GM15510 (cell line): ENCODE data around the gene RYR3.

ENCODE experiments used
- POLR2A ChIP-seq: IDR thresholded peaks from 3 replicates; pipeline ENCODE4 v1.6.1; 2011; ENCODE audit warnings: borderline replicate concordance; ENCODE audit not compliant: insufficient read length; ENCODE audit errors: extremely low read depth

The RYR3 gene

DNA sequence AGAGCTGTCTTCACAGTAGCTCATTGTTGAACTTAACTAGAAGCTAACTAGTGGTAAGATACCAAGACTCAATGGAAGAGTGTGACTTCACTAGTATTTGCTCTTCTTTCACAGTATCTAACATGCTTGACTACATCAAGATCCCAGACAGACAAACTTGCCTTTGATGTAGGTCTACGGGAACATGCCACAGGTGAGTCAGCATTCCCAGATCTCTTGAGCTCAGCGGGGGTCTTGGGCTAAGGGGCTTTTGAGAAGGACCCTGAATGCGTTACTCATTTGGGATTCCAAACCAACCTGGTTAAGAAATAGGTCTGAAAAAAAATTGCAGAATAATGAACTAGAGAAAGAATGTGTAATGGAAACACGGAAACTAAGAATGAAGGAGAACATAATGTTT lies 222.4 kb downstream of the RYR3 start:
- no peak for TF ChIP-seq POLR2A

DNA sequence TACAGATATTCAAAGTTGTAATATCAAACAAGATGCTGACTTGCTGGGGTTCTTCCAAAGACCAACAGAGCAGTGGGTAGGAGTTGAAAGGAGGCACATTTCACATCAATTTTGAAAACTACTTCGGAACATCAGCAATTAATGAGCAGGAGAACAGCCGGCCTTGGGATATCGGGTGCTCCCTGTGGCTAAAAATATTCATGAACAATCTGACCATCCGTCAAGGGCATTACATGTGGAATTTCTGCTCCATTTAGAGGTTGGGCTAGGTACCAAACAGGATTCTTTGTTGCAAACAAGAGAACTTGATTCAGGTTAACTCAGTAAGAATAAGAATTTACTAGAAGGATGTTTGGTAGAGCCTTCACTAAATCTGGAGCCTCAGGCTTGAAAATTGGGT lies 223.9 kb downstream of the RYR3 start:
- no peak for TF ChIP-seq POLR2A

DNA sequence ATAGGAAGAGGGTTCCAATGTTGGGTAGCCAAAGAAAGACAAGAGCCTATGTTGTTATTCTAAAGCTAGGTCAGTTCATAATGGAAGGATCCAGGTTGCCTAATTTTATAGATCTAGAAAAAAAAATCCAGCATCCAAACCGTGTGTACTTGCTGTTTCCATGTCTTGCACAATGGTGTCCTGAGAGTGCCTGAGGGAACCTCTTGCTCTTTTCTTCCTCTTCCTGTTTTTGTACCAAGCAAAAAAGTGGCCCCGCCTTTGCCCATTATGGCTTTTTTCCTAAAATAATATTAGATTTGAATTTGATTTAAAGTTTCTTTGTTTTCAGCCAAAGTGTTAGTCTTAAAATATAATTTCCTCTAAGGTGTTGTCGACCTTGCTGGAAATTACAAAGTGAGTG lies 224.4 kb downstream of the RYR3 start:
- TF ChIP-seq POLR2A = no peak

DNA sequence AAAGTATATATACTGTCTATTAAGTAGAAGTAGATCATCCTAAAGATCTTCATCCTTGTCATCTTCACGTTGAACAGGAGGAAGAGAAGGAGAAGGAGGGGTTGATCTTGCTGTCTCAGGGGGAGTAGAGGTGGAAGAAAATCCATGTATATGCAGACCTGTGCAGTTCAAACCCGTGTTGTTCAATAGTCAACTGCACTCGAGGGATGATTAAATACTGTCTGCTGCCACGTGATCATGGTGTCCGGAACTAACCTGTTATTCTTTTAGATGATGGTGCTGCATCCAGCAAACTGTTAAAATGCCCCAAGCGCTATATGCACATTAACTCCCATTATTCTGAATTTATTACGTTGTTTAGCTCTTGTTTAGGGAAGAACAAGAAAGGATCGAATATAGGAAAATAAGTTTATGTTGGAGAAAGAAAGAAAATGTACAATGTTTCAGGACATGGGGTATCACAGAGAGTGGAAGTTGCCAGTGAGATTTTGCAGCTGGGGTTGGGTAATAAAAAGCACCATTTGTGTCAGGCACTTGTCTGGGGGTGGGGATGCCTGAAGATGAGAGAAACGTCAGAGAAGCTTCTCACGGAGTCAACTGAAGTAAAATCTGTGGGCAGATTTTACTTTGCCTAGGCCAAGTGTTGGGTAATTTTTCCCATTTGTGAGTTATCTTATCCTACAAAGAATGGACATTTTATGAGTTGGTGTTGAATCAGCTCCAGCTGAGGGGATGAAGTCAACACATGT lies 229.2 kb downstream of the RYR3 start:
- no peak for TF ChIP-seq POLR2A

DNA sequence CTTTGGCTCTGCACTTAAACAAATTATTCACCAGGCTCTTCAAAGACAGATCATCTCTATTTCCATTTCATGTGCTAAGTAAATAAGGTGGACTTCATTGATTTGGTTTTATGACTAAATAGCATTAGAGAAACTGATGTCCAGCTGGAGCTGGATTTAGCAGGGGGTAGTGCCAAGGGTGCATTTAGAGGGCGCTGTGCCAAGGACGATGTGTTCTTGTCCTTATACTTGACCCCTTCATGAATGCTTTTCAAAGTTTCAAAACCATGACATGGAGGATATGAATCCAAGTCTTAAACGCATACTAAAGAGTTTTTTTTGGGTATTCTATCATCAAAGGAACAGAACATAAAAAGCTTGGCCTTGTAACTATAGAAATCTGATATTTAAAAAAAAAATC lies 233.2 kb downstream of the RYR3 start:
- TF ChIP-seq POLR2A = no peak

DNA sequence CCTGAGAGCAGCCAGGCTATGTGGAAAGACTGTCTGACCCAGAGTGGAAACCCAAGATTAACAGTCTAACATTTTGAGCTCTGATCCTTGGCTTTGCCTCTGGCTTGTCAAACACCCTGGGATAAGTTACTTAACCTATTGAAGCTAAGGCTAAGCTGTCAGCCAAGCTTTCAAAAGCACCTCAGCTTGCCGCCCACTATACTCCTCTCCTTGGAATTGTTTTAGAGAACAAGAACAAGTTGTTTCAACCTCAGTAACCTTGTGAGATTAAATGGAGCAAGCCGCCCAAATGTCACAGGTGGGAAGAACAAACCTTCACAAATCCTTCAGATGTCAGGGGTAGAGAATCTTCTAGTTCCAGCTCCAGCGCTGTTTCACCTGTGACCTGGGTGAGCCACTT lies 235.1 kb downstream of the RYR3 start:
- no peak for TF ChIP-seq POLR2A

DNA sequence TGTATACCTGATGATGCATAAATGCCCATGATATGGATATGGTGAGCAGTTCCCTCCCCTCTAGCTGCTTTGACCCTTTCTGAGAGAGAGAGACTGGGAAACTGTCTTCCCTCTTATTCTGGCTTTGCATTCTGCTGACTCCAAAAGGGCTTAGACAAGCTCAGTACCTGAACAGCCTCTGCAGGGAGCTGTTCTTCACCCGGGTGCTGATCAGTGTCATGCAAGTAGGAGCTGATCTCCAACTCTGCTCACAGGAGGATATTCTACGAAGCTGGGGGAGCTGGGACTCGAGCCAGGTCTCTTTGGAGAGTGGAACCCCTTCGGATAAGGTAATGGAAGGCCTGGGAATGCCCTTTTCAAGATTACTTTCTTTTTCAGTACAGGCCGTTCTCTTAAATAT lies 237.1 kb downstream of the RYR3 start:
- TF ChIP-seq POLR2A = no peak

DNA sequence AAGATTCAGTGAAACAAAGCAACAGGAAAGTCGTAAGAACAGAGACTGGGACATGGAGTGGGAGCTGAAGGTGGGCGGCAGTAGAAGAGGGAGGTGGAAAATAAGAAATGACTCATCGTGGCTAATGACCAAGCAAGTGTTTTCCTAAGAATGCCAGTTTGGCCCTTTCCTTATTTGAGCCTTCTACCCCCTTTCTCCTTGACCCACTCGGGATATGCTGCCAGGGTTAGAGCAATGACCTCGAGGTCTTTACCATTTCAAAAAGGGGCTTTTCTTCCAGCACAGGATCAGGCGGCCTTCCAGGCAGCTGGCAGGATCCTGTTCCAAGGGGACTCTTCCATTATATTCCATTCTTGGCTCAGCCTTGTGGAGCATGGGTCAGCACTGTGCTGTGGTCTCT lies 241.1 kb downstream of the RYR3 start:
- TF ChIP-seq POLR2A = no peak

DNA sequence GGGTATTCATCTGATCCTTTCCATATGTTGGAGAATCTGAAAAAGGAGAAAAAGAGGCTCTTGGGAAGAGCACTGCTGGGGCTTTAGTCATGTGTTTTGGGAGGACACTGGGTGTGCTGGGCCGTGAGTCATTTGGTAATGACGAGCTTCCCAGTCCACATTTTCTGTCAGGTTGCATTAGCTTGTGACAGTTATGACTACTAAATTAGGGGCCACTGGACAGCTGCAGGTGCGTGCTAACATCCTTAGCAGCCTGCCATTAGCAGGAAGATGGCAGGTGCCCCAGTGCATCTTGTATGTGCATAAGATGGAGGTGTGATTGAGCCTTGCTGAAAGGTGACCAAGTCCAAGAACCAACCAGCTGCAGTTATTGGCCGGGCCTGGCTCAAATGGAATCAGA lies 242.4 kb downstream of the RYR3 start:
- TF ChIP-seq POLR2A = no peak

DNA sequence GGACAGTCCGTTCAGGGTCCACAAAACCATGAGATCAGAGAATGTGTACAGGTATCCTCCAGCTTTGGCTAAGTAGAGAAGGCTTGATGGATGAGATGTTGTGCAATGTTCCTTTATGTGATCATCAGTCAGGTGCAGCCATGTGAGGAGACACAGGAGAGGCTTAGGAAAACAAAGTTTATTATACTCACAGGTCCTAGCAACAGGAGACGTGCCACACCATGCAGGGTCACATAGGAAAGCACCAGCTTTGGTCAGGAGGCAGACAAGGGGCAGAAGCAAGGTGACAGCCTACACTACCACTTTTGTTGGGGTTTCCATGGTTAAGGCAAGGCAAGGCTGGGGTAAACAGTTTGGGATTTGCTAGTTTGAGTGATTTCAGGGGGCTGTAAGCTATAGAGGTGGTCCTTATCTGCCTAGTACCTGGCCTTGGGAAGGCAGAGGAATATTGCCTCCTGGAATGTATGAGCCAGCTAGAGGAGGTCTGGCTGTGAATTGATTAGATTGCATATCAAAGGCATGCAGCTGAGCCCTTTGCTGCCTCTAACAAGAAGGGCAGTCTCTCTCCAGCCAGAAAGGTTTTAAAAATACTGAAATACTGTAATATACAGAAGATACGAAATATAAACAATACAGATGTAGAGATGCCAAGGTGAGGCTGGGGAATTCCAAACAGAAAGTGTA lies 248.6 kb downstream of the RYR3 start:
- no peak for TF ChIP-seq POLR2A

DNA sequence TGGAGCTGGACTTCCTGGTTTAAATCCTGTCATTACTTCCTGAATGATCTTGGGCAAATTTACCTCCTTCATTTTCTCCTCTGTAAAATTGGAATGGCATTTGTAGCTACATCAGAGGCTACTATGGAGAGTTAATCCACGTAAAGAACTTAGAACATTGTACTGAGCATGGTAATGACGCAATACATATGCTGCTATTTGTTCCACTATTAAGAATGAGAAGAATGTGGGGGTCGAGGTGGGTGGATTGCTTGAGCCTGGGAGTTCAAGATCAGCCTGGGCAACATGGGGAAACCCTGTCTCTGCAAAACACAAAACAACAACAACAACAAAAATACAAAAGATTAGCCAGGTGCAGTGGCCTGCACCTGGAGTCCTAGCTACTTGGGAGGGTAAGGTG lies 250.6 kb downstream of the RYR3 start:
- TF ChIP-seq POLR2A = no peak

DNA sequence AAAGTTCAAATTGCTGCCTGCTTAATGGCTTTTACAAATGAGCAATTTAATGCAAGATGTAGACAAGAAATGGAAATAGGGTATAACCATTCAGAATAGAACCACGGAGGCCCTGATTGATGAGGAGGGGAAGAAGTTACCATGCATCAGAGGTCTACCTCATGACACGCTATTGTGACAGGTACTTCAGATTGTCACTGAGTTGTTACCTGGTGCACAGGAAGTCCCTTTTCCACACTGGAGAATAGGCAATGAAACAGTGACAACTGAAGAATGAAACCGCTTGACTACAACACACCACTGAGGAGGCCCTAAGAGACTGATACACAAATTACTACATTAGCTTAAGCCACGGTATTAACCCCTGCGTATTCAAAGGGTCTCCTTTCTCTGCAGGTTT lies 251.2 kb downstream of the RYR3 start:
- TF ChIP-seq POLR2A = no peak

DNA sequence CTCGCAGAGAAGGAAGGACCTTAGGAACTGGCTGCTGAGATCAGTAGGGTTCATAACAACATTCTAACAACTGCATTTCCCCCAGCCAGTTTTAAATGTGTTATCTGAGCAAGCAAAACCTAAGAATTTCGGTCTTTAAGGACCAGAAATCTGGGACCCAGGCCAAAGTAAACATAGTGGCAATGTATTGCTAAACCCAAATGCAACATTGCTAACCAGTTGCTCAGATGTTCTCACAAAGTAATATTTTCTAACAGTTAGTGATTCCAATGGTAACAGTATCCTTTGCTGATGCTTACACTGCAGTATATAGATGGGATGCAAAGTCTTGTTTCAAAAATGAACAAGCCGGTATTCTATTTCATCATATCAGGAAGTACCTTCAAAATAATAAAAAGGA lies 254.3 kb downstream of the RYR3 start:
- TF ChIP-seq POLR2A = no peak

DNA sequence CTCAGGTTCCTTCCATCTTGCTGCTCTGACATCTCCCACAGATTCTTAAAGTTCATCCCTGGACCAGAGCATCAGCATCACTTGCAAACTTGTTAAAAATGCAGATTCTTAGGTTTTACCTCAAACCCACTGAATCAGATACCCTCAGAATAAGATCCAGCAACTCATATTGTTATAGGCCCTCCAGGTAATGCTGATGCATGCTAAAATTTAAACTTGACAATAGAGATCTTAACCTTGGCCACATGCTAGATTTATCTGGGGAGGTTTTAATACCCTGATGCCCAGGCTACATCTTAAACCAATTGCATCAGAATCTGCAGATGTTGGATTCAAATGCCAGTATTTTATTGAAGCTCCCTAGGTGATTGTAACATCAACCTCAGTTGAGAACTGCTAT lies 256.9 kb downstream of the RYR3 start:
- TF ChIP-seq POLR2A = no peak

DNA sequence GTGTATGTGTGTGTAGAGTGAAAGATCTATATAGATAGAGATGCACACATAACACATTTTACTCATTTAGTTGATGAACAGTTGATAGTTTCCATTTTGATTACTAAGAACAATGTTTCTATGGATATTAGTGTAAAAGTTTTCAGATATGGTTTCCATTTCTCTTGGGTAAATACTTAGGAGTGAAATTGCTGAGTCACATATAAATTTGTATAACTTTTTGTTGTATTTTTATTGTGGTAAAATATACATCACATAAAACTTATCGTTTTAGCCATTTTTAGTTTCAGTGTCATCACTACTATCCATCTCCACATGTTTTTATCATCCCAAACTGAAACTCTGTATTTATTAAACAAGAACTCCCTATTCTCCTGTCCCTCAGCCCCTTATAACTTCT lies 258.3 kb downstream of the RYR3 start:
- TF ChIP-seq POLR2A = no peak

DNA sequence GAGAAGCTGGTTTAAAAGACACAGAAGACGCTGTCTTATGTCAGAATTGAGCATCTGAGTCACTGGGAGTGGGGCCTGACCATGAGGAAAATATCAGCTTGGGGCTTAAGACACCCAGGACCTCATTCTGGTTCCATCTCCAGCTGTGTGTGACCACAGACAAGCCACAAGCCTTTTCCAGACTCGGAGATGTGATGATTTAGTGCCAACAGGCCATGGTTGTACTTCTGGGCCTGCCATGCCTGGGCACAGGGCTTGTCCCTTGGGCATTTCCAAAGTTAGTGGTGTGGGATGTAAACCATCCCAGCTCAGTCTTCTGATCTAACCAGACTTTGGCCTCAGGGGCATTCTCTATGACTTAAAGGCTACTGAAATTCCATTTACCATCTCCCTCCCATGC lies 269.8 kb downstream of the RYR3 start:
- no peak for TF ChIP-seq POLR2A
